A549 (cell line): ENCODE measurements around the gene MITD1. TPM values are rescaled to one million over a fixed set of nuclear protein-coding genes. Genes with fewer than 3 reads are reported as not detected.
A peak's percentile ranks its signal among the peaks of the same experiment; 100 is the strongest.
"Not testable (repeated sequence)": the region's sequence is repeated elsewhere in the genome, so short reads cannot be mapped to it uniquely, and the experiment has no call there.

ENCODE experiments used
- ATAC-seq, 2 experiments: fragments of 200-7000 bp in 1 of 2; fragments of >200 bp in 1 of 2; cut with Nextera tagmentation in 1 of 2; cut with Tn5 transposase in 1 of 2; 3 replicates each; pipeline versions ENCODE4 v1.8.0 to v1.9.1; 2018 to 2020; ENCODE audit warnings: mild to moderate bottlenecking in 1 of 2, moderate library complexity in 1 of 2
- CTCF ChIA-PET: fragments of 300-600 bp; sonication (Branson Sonifier 250); formaldehyde crosslinking; extraction: SDS; loops from one replicate; lab custom pipeline; 2021; ENCODE audit warnings: antibody characterized with exemption, inconsistent platforms; lab: Yijun Ruan, JAX
- POLR2A ChIA-PET: fragments of 350-600 bp; formaldehyde crosslinking; extraction: SDS; loops from one replicate; lab custom pipeline; 2021; ENCODE audit warnings: antibody characterized with exemption, inconsistent platforms; lab: Yijun Ruan, JAX
- DNase-seq, 2 experiments: peaks; one replicate each; pipeline versions ENCODE4 v3.0.0 to v3.0.0-alpha.2; 2011 to 2016; ENCODE audit warnings: low read depth in 1 of 2, low spot score in 1 of 2
- FAIRE-seq: peaks from 2 replicates; lab custom pipeline; 2011; peaks lifted over from hg19 to GRCh38; lab: Jason Lieb, UNC
- H3K27ac ChIP-seq, 2 experiments: fragments of >200 bp; sonication (Bioruptor Twin); formaldehyde crosslinking; 3 replicates each; pipeline ENCODE4 v1.5.1; 2016 to 2017
- H3K4me1 ChIP-seq: fragments of >200 bp; sonication (Bioruptor Twin); formaldehyde crosslinking; 3 replicates; pipeline ENCODE4 v1.6.1; 2016
- H3K4me2 ChIP-seq: fragments of >200 bp; sonication (Bioruptor Twin); formaldehyde crosslinking; 3 replicates; pipeline ENCODE4 v1.6.1; 2016
- H3K4me3 ChIP-seq: fragments of >200 bp; sonication (Bioruptor Twin); formaldehyde crosslinking; 3 replicates; pipeline ENCODE4 v1.5.1; 2016
- H3K9me3 ChIP-seq: fragments of >200 bp; sonication (Bioruptor Twin); formaldehyde crosslinking; 3 replicates; pipeline ENCODE4 v1.6.1; 2016
- BCL3 ChIP-seq: fragments of >200 bp; sonication (Bioruptor Twin); formaldehyde crosslinking; IDR thresholded peaks from 3 replicates; pipeline ENCODE4 v1.6.1; 2016
- BHLHE40 ChIP-seq: IDR thresholded peaks from 2 replicates; pipeline ENCODE4 v1.6.1; 2012; ENCODE audit warnings: low read depth, low read length, inconsistent platforms
- CEBPB ChIP-seq, 2 experiments: fragments of >200 bp in 1 of 2; sonication (Bioruptor Twin) in 1 of 2; formaldehyde crosslinking in 1 of 2; IDR thresholded peaks; 2 replicates each; pipeline ENCODE4 v1.6.1; 2012 to 2016
- CHD4 ChIP-seq: fragments of 200-600 bp; sonication (generic); IDR thresholded peaks from 2 replicates; pipeline ENCODE4 v1.6.1; 2016; ENCODE audit warnings: antibody characterized with exemption, mild to moderate bottlenecking, borderline replicate concordance
- EHF ChIP-seq: fragments of 250-450 bp; sonication (Bioruptor Pico); IDR thresholded peaks from 2 replicates; pipeline ENCODE4 v1.5.0; 2020; ENCODE audit warnings: mild to moderate bottlenecking
- ELK1 ChIP-seq: fragments of 150-350 bp; IDR thresholded peaks from 2 replicates; pipeline ENCODE4 v1.6.1; 2014; ENCODE audit warnings: low read depth, mild to moderate bottlenecking, low read length
- HES2 ChIP-seq: fragments of >200 bp; sonication (Bioruptor Twin); formaldehyde crosslinking; IDR thresholded peaks from 2 replicates; pipeline ENCODE4 v1.6.1; 2016
- KDM1A ChIP-seq: fragments of 200-600 bp; sonication (generic); IDR thresholded peaks from 2 replicates; pipeline ENCODE4 v1.6.1; 2016; ENCODE audit warnings: low read depth, mild to moderate bottlenecking
- NPAS2 ChIP-seq: fragments of 250-450 bp; sonication (Bioruptor Pico); IDR thresholded peaks from 2 replicates; pipeline ENCODE4 v1.8.0; 2022; ENCODE audit warnings: mild to moderate bottlenecking, moderate library complexity, borderline replicate concordance
- PBX3 ChIP-seq: IDR thresholded peaks from 2 replicates; pipeline ENCODE4 v1.6.1; 2012
- POLR2AphosphoS2 ChIP-seq: conservative IDR thresholded peaks from 2 replicates; pipeline ENCODE4 v1.6.1; 2012; ENCODE audit warnings: low read length, improper control_type of control experiment, inconsistent platforms
- RCOR1 ChIP-seq: fragments of 150-350 bp; IDR thresholded peaks from 2 replicates; pipeline ENCODE4 v1.6.1; 2014; ENCODE audit warnings: antibody characterized with exemption, low read length, low read depth
- REST ChIP-seq: fragments of 200-600 bp; sonication (generic); IDR thresholded peaks from 2 replicates; pipeline ENCODE4 v1.6.1; 2016; ENCODE audit warnings: antibody characterized with exemption, mild to moderate bottlenecking, moderate library complexity
- RFX5 ChIP-seq: fragments of 450-650 bp; IDR thresholded peaks from 2 replicates; pipeline ENCODE4 v1.7.1; 2014; ENCODE audit warnings: antibody characterized with exemption, mild to moderate bottlenecking, moderate library complexity
- SMC3 ChIP-seq: fragments of >200 bp; sonication (Bioruptor Twin); formaldehyde crosslinking; IDR thresholded peaks from 3 replicates; pipeline ENCODE4 v1.6.1; 2018; ENCODE audit warnings: inconsistent platforms
- USF2 ChIP-seq: fragments of 450-650 bp; IDR thresholded peaks from 2 replicates; pipeline ENCODE4 v1.6.1; 2014; ENCODE audit warnings: antibody characterized with exemption
- ZFP36 ChIP-seq: fragments of 450-650 bp; IDR thresholded peaks from 2 replicates; pipeline ENCODE4 v1.6.1; 2014; ENCODE audit warnings: borderline replicate concordance; ENCODE audit not compliant: partially characterized antibody
- ZNF302 ChIP-seq: fragments of 250-450 bp; sonication (Bioruptor Pico); IDR thresholded peaks from 2 replicates; pipeline ENCODE4 v1.9.0; 2021; ENCODE audit warnings: inconsistent platforms, mild to moderate bottlenecking, moderate library complexity
- WGBS: methylation state at CpG from one replicate; pipeline ENCODE4 v1.1.6; 2017; ENCODE audit errors: missing lambda C conversion rate; 5-methylcytosine and 5-hydroxymethylcytosine counted together
- polyA plus RNA-seq, 4 experiments: library from polyadenylated mRNA; depleted of rRNA in 3 of 4; stranded (reverse); fragments of >200 nt; fragmentation: RNase III in 1 of 4; extraction: RNeasy Plus Mini Kit Qiagen cat#74134 plus additional on column Dnase treatment in 1 of 4; gene quantifications; 2 replicates in 3 of 4; 3 replicates in 1 of 4; pipeline ENCODE4 v1.2.3, GENCODE V29; 2011 to 2017

The MITD1 gene
- polyA plus RNA-seq, 2 of the 4 experiments (the other 2 are of a cell fraction), result 33.7 to 37.1 TPM

GRCh38 chr2:99198103-99198841 lies 17.4 kb upstream of the MITD1 start:
- CTCF ChIA-PET, result no interaction called here

GRCh38 chr2:99192364-99192763 lies 11.5 kb upstream of the MITD1 start:
- POLR2A ChIA-PET, FAIRE-seq, H3K27ac ChIP-seq, H3K9me3 ChIP-seq, H3K4me2 ChIP-seq, H3K4me1 ChIP-seq, H3K4me3 ChIP-seq, DNase-seq, CTCF ChIA-PET, ATAC-seq: not testable (repeated sequence)
- 93% methylated on average over 4 of the region's 4 CpGs for WGBS
- TF ChIP-seq CHD4, result 0 out of 2 replicates have a peak, but pooled peaks have one; percentile 42

More at GRCh38 chr2:99198103-99198841, 17.4 kb upstream of the MITD1 start:
- Histone ChIP-seq H3K4me3 (no peak overlapping the region), H3K27ac (no peak overlapping the region), H3K4me1 (no peaks in the 10 kb centered on the region), H3K9me3 (no peaks in the 10 kb centered on the region), H3K4me2 (no peak overlapping the region)
- ATAC-seq (no peak), DNase-seq (no peak), FAIRE-seq (no peak)
- POLR2A ChIA-PET, result no interaction called here
- no peak for TF ChIP-seq REST
- TF ChIP-seq ZNF302 (CRISPR knock-in tag), result no peak
- TF ChIP-seq CEBPB (IDR thresholded peaks at IDR 0.05), result no peak
- TF ChIP-seq BCL3, result no peak
- 84% methylated on average over 6 of the region's 6 CpGs for WGBS

GRCh38 chr2:99190548-99190947 lies 9.7 kb upstream of the MITD1 start:
- H3K9me3 ChIP-seq, result no peaks in the 10 kb centered on the region
- H3K4me2 ChIP-seq, result no peak overlapping the region
- H3K4me1 ChIP-seq, result no peaks in the 10 kb centered on the region
- H3K27ac ChIP-seq, result no peak overlapping the region
- ChIA-PET POLR2A (no interaction called here), CTCF (interaction anchor here (0.6 to 1.1 kb wide), 2 partner anchors 10 to 49 kb away, joined by 3 to 4 read pairs; partner anchors contain the start of gene MITD1)
- no peak; a peak in 1 of 6 replicates for ATAC-seq
- 46% methylated on average over 1 of the region's 1 CpG for WGBS
- no peak for FAIRE-seq
- DNase-seq, result no peak
- TF ChIP-seq EHF (CRISPR knock-in tag) (no peak), NPAS2 (CRISPR knock-in tag) (no peak), RFX5 (no peak), USF2 (no peak), ZFP36 (no peak), KDM1A (no peak), ELK1 (no peak), BHLHE40 (no peak), RCOR1 (no peak), SMC3 (no peak), HES2 (no peak), PBX3 (no peak), POLR2AphosphoS2 (no peak)
- no peak overlapping the region for H3K4me3 ChIP-seq
